ENCODE measurements around the gene TGFBR3L.
A peak's percentile ranks its signal among the peaks of the same experiment; 100 is the strongest.
"Not testable (repeated sequence)": the region's sequence is repeated elsewhere in the genome, so short reads cannot be mapped to it uniquely, and the experiment has no call there.

Gene TGFBR3L

DNA sequence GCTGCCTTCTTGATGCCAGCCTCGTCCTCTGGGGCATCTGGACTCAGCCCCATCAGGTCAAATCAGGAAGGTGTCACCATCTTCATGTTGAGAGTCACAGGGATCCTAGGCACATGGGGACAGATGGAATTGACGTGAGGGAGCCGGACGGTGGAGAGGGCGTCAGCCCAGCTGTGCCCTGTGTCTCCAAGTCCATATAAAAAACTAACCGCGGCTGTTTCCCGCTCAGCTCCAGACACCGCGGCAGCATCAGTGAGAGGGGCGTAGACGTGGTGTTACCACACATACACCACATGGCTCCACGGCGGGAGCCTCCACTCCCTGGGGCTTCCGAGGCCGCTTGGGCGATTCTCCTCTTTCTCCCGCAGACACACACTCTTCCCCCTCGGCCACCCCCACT, 34.8 kb upstream of the TGFBR3L start:
- no peak for DNase-seq

- no peak for DNase-seq
Measured at GRCh38 chr19:7881910-7882309, 32.7 kb upstream of the TGFBR3L start.

DNA sequence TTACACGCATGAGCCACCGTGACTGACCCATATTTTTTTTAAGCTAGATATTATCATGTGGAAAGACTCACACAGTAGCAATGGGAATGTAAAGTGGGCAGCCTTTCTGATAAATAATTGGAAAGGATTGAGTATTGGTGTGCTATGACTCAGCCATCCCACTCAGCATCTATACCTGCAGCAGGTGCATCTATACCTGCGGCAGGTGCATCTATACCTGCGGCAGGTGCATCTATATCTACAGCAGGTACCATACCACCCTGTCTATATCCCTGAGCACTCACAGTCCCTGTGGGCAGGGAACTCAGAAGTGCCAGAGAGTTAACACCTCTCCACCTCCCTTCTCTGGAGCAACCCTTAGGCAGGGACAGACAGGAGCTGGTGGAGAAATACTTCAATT, 31.5 kb upstream of the TGFBR3L start:
- DNase-seq, result no peak

DNA sequence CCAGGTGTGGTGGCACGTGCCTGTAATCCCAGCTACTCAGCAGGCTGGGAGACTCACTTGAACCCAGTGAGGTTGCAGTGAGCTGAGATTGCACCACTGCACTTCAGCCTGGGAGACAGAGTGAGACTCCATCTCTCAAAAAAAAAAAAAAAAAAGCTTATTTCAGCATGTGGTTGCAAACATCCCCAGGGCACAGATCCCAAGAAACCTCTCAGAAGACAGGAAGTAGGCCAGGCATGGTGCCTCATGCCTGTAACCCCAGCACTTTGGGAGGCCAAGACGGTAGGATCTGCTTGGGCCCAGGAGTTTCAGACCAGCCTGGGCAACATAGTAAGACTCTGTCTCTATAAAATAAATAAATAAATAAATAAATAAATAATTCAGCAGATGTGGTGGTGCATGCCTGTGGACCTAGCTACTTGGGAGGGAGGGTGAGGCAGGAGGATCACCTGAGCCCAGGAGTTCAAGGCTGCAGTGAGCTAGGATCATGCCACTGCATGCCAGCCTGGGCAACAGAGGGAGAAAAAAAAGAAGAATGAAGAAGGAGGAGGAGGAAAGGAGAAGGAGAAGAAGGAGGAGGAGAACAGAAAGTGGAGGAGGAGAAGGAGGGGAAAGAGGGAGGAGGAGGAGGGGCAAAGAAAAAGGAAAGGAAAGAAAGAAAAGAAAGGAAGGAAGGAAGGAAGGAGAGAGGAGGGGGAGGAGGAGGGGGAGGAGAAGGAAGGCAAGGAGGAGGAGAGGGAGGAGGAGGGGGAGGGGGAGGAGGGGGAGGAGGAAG, 30.6 kb upstream of the TGFBR3L start:
- DNase-seq, result no peak

GRCh38 chr19:7885818-7886217, 28.8 kb upstream of the TGFBR3L start:
- no peak for DNase-seq

GRCh38 chr19:7887408-7888144, 27.1 kb upstream of the TGFBR3L start:
- DNase-seq, result no peak

DNA sequence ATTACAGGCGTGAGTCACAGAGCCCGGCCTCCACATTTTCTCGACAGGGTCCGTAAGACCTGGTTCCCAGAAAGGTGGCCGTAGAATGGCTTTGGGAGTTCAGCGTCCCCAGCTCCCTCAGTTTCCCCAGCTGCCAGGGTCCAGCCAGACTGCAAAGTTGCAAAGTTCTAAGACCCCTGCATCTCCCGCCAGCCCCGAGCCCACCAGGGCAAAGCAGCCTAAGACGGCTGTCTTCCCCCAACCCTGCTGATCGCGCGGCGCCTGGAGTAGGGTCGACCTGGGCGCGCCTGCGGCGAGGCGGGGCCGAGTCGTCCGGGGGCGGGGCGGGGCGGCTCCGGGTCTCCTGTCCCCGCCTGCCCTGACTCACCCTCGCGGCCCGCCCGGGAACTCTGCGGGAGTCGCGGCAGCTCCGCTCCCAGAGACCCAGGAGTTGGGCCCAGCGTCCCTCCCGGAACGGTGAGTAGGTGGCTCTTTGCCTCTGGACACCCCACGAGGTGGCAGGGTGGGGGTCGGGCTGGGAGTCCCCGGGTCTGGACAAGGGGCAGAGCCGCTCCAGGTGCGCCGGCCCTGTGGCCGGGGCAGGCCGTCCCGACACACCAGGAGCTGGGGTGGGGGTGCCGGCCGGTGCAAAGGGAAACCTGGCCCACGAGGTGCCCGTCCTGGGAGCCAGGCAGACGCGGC, 26.3 kb upstream of the TGFBR3L start, which contains the start of gene LRRC8E:
TSS of gene LRRC8E (plus strand) at position 366 of the 681 bp plus-strand sequence. CDS start 7,094 bp downstream, outside the sequence.
- peak; percentile 45 for DNase-seq

DNA sequence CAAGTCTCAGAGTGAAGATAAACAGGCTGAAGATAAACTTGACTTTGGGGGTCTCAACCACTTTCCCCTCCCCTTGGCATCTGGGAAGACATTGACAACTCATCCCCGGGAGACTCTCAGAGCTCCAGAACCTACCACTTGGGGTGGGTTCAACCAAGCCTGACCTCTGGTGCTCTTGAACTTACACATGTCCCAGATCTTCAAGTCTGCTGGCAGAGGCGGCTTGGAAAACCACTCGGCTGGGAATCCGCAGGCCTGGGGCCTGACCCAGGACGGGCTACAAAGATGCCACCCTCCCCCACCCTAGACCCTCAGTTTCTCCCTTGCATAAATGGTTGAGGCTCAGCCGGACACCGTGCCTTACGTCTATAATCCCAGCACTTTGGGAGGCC, 25.8 kb upstream of the TGFBR3L start:
- no peak for DNase-seq

GRCh38 chr19:7893362-7894101, 21.1 kb upstream of the TGFBR3L start:
- not testable (repeated sequence) for DNase-seq

- DNase-seq, result no peak
Measured at GRCh38 chr19:7894612-7895309, 19.9 kb upstream of the TGFBR3L start.

DNA sequence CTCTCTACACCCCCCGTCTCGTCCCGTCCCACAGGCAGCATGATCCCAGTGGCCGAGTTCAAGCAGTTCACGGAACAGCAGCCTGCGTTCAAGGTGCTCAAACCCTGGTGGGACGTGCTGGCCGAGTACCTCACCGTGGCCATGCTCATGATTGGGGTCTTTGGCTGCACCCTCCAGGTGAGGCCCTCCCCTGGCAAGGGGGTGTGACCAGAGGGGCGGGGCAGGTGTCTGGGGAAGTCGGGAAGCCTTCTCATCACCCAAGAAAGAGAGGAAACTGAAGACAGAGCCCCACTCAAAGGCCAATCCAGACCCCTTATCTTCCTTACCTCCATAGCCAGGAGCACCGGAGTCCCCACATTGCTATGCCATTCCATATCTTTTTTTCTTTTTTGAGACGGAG, 19.1 kb upstream of the TGFBR3L start:
- DNase-seq, result no peak

GRCh38 chr19:7897292-7897691, 17.3 kb upstream of the TGFBR3L start:
- no peak for DNase-seq

DNA sequence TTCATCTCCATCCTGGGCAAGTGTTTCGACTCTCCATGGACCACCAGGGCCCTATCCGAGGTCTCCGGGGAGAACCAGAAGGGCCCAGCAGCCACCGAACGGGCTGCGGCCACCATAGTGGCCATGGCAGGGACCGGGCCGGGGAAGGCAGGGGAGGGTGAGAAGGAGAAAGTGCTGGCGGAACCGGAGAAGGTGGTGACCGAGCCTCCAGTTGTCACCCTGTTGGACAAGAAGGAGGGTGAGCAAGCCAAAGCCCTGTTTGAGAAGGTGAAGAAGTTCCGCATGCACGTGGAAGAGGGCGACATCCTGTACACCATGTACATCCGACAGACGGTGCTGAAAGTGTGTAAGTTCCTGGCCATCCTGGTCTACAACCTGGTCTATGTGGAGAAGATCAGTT, 15.7 kb upstream of the TGFBR3L start:
- no peak for DNase-seq

DNA sequence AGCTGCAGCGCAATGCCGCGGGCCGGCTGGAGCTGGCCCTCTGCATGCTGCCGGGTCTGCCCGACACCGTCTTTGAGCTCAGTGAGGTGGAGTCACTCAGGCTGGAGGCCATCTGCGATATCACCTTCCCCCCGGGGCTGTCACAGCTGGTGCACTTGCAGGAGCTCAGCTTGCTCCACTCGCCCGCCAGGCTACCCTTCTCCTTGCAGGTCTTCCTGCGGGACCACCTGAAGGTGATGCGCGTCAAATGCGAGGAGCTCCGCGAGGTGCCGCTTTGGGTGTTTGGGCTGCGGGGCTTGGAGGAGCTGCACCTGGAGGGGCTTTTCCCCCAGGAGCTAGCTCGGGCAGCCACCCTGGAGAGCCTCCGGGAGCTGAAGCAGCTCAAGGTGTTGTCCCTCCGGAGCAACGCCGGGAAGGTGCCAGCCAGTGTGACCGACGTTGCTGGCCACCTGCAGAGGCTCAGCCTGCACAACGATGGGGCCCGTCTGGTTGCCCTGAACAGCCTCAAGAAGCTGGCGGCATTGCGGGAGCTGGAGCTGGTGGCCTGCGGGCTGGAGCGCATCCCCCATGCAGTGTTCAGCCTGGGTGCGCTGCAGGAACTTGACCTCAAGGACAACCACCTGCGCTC, 14.8 kb upstream of the TGFBR3L start:
- no peak for DNase-seq

GRCh38 chr19:7900401-7900870, 14.2 kb upstream of the TGFBR3L start:
- DNase-seq, result no peak

DNA sequence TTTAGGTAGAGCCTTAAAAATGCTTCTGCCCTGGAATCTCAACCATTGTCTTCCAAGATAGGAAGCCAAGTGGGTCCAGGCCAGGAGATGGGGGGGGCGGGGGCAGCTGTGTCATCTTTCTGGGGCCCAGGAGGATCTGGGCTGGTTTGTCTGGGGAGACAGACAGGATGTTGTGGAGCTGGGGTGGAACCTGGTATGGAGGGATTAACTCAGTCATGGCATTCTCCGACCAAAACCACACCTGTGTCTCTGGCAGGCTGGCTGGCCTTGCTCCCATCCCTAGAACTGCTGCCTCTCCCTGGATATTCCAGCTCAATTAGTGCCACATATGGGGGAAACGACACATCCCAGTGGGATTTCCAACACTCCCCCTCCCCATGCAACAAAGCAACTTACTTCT, 13.7 kb upstream of the TGFBR3L start:
- no peak for DNase-seq

- no peak for DNase-seq
Measured at GRCh38 chr19:7901337-7901736, 13.3 kb upstream of the TGFBR3L start.

GRCh38 chr19:7902796-7903243, 11.8 kb upstream of the TGFBR3L start:
- no peak for DNase-seq

DNA sequence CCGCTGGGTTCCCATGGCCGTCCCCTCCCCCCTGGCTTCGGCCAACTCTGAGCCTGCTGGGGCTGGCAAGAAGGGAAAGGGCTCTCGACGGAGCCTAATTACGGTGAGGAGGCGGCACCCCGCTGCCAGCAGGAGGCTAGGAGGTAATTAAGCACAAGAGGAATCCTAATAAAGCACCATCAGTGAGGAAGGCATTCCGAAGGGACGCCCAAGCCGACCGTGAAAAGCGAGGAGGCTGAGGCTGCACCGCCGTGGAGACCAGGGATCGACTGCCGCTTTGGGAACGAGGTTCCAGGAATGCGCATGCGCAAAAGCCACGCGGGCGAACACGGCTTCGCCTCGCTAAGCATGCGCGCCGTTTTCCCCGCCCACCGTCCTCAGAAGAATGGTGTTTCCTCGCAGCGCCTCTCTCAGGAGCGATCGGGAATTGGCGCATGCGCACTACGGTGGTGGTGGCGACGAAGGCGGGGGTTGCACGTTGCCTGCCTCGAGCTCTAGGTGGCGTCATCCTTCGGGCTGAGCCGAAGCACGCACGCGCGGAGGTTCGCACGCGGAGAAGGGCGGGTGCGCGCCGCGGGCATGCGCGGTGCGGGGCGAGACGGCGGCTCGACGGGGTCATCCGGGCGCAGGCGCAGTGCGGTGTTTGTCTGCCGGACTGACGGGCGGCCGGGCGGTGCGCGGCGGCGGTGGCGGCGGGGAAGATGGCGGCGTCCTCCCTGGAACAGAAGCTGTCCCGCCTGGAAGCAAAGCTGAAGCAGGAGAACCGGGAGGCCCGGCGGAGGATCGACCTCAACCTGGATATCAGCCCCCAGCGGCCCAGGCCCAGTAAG, 11.2 kb upstream of the TGFBR3L start, which contains the start of gene MAP2K7:
TSS of gene MAP2K7 (plus strand) at position 634 of the 830 bp plus-strand sequence. CDS start at position 702, 68 bp downstream.
- peak; percentile 100 for DNase-seq
